22Rv1 (cell line): ENCODE measurements around the gene PGLYRP3.

Experiments
- CTCF ChIP-seq: fragments of 450-650 bp; IDR thresholded peaks from 2 replicates; pipeline ENCODE4 v1.5.1; 2017; ENCODE audit warnings: mild to moderate bottlenecking
- ZFX ChIP-seq: fragments of 450-650 bp; IDR thresholded peaks from 2 replicates; pipeline ENCODE4 v1.6.1; 2017; ENCODE audit warnings: antibody characterized with exemption, borderline replicate concordance

- no peak for TF ChIP-seq CTCF
- TF ChIP-seq ZFX, result no peak
These were observed 40.6 kb downstream of the PGLYRP3 start for GRCh38 chr1:153272186-153272585.
